ENCODE measurements around the gene LCA5L. TPM values are rescaled to one million over a fixed set of nuclear protein-coding genes. Genes with fewer than 3 reads are reported as not detected.

Gene LCA5L
- total RNA-seq, 2 experiments from 2014 or later: 0.35 to 1.8 TPM

- no peak for TF ChIP-seq CTCF (conservative IDR thresholded peaks at IDR 0.05; ENCODE audit: low read length)
- no peak for TF ChIP-seq EZH2phosphoT487 (IDR thresholded peaks at IDR 0.05; ENCODE audit: borderline replicate concordance, low read depth, low read length)
- H3K4me2 ChIP-seq (ENCODE audit: low read length): no peak overlapping the region
- no peaks in the 10 kb centered on the region for H3K4me1 ChIP-seq (ENCODE audit: insufficient read depth, low read length, poor library complexity, severe bottlenecking)
- no TSS peak for BruUV-seq (replicated peaks)
- H2AFZ ChIP-seq (ENCODE audit: low read length): no peak overlapping the region
- POLR2A ChIA-PET: no interaction called here
- H3K79me2 ChIP-seq (ENCODE audit: insufficient read depth, low read depth, low read length): no peaks in the 10 kb centered on the region
- H4K20me1 ChIP-seq (ENCODE audit: insufficient read depth, low read length): no peaks in the 10 kb centered on the region
- H3K27ac ChIP-seq (ENCODE audit: low read depth, low read length, poor library complexity, severe bottlenecking): no peak overlapping the region
- H3K4me3 ChIP-seq (ENCODE audit: low read depth, low read length, poor library complexity, severe bottlenecking): no peak overlapping the region
- CTCF ChIA-PET (ENCODE audit: unreplicated experiment): no interaction called here
- intact Hi-C loops (cut with micrococcal nuclease; ENCODE audit: unreplicated experiment): no loop called here
- no peak for DNase-seq (ENCODE audit: low spot score)
- no peaks in the 10 kb centered on the region for H3K9me2 ChIP-seq (ENCODE audit: insufficient read depth, low read length)
- H3K9me3 ChIP-seq (ENCODE audit: low read length): no peaks in the 10 kb centered on the region
- no peaks in the 10 kb centered on the region for H3K36me3 ChIP-seq (ENCODE audit: insufficient read depth, low read length)
Measured at GRCh38 chr21:39452207-39452969, 6.8 kb upstream of the LCA5L start.

- ChIA-PET CTCF (ENCODE audit: unreplicated experiment) (no interaction called here), POLR2A (no interaction called here)
- BruUV-seq (replicated peaks): no TSS peak
- H3K79me2 ChIP-seq (ENCODE audit: insufficient read depth, low read depth, low read length): no peaks in the 10 kb centered on the region
- no peak within 1 kb of the TSS for H3K27ac ChIP-seq (ENCODE audit: low read depth, low read length, poor library complexity, severe bottlenecking)
- intact Hi-C loops (cut with micrococcal nuclease; ENCODE audit: unreplicated experiment): no loop called here
- 0 out of 2 replicates have a peak, but pooled peaks cover 4% of the 10 kb centered on the region for H3K9me2 ChIP-seq (ENCODE audit: insufficient read depth, low read length)
- no peak for TF ChIP-seq CTCF (conservative IDR thresholded peaks at IDR 0.05; ENCODE audit: low read length)
- TF ChIP-seq EZH2phosphoT487 (IDR thresholded peaks at IDR 0.05; ENCODE audit: borderline replicate concordance, low read depth, low read length): no peak
- H3K36me3 ChIP-seq (ENCODE audit: insufficient read depth, low read length): no peaks in the 10 kb centered on the region
- H3K9me3 ChIP-seq (ENCODE audit: low read length): no peaks in the 10 kb centered on the region
- H3K4me1 ChIP-seq (ENCODE audit: insufficient read depth, low read length, poor library complexity, severe bottlenecking): no peaks in the 10 kb centered on the region
- H3K4me3 ChIP-seq (ENCODE audit: low read depth, low read length, poor library complexity, severe bottlenecking): no peak within 1 kb of the TSS
- H3K4me2 ChIP-seq (ENCODE audit: low read length): no peak within 1 kb of the TSS
- no peak for DNase-seq (ENCODE audit: low spot score)
- H4K20me1 ChIP-seq (ENCODE audit: insufficient read depth, low read length): no peaks in the 10 kb centered on the region
- no peak within 1 kb of the TSS for H2AFZ ChIP-seq (ENCODE audit: low read length)
Measured at GRCh38 chr21:39451332-39452206, 6.0 kb upstream of the LCA5L start, which contains the start of gene SH3BGR. SH3BGR (plus strand) TSS chr21:39451970; CDS start chr21:39452097, 127 bp downstream.

Data from OCI-LY7 (cell line).